ENCODE measurements around the gene HOXB4. TPM values are rescaled to one million over a fixed set of nuclear protein-coding genes. Genes with fewer than 3 reads are reported as not detected.

HOXB4 gene
- total and polyA plus RNA-seq, 2 of the 4 experiments (the other 2 are of a cell fraction) = 2.0 to 8.5 TPM

DNA sequence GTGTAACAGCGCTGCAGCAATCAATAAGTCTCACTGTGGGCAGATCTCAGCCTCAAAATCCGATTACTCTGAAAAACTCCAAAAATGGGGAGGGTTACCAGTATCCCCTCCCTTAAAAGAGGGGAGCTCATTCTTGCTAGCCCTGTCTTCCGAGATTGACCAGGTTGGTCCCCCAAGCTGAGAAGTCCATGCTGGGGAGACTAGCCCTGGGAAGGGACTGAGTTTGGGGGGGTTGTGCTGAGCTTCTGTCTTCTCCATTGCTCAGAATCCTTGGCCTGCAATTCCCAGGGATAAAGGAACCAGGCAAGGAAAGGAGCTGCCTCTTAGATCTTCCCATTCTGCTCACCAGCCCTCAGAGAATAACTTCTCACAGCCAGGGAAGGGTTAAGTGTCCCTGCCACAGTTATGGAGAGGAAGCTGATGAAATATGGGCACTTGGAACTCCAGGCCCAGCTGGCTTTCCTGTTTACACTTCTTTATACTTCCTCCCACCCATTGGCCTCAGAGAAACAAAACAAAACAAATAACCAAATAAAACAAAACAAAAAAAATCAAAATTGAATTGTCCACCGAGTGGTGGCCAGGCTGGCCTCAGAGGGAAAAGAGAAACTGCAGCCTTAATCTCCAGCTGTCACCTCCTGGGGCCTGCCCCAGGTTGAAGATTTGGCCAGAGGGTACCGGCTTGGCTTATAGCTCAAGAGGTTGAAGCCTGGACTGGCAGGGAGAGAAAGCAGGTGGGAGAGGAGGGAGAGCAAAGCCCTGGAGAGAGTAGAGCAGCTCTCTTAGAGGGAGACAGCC is 9.3 kb upstream of the HOXB4 start (continued):
- TF ChIP-seq, protein P1, sequence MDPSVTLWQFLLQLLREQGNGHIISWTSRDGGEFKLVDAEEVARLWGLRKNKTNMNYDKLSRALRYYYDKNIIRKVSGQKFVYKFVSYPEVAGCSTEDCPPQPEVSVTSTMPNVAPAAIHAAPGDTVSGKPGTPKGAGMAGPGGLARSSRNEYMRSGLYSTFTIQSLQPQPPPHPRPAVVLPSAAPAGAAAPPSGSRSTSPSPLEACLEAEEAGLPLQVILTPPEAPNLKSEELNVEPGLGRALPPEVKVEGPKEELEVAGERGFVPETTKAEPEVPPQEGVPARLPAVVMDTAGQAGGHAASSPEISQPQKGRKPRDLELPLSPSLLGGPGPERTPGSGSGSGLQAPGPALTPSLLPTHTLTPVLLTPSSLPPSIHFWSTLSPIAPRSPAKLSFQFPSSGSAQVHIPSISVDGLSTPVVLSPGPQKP (IDR thresholded peaks at IDR 0.05; ENCODE audit: borderline replicate concordance, low read depth, low read length) = no peak
- no peak for TF ChIP-seq CHD1 (IDR thresholded peaks at IDR 0.05; ENCODE audit: low read depth, low read length)
- no peak for TF ChIP-seq FOS (IDR thresholded peaks at IDR 0.05; ENCODE audit: low read depth, low read length)
